Renal cortical epithelial cell (primary cell): ENCODE results near the gene MERTK. TPM values are rescaled to one million over a fixed set of nuclear protein-coding genes. Genes with fewer than 3 reads are reported as not detected.
"Not testable (repeated sequence)": the region's sequence is repeated elsewhere in the genome, so short reads cannot be mapped to it uniquely, and the experiment has no call there.

Experiments
- DNase-seq: peaks from one replicate; pipeline ENCODE4 v3.0.0-alpha.2; 2011; ENCODE audit warnings: low read depth
- total RNA-seq: library from RNA; depleted of rRNA; stranded (reverse); fragments of >200 nt; gene quantifications from 2 replicates; pipeline ENCODE4 v1.2.3, GENCODE V29; 2014

Gene MERTK
- total RNA-seq, 1 donor from 2014 or later = 4.4 TPM

DNA sequence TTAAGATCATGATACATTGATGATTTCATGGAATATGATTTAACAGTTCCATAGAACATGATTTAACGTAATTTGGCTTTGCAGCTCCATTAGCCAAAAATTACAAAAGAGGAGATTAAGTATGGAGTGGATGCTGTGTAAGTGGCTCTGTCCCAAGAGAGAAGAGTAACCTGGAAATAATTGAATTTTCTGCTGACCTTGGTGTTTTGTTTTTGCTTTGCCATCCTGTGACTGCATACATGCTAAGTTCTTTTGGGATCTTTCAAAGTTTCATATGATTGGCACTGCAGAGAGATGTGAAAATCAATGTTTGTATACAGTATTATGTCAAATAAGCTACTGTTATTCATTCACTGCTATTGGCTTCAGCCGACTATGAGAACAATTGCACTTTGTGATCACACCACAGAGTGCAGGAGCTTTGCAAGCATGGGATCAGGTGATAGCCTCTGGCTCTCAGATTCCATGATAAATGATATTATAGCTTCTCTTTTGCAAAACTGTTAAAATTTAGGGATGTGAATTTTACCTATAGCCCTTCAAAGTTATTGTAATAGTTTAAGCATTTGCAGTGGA lies 110.6 kb downstream of the MERTK start:
- no peak for DNase-seq

DNA sequence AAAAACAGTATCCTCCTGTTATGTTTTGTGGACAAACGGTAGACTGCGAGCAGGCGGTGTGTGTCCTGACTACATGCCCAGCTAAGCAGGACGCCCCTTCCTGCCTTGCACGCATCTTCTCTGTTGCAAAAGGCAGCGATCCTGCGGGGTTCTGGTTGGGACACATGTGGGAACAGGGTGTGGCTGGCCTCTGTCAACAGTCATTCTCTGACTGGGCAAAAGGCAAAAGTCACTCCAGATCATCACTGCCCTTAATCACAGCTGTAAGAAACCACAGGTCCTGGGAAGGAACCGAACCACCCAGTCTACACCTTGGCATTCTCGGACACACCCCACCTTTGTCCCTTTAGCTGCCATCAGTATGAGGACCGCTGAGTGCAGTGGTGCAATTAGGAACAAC lies 112.3 kb downstream of the MERTK start:
- no peak for DNase-seq

DNA sequence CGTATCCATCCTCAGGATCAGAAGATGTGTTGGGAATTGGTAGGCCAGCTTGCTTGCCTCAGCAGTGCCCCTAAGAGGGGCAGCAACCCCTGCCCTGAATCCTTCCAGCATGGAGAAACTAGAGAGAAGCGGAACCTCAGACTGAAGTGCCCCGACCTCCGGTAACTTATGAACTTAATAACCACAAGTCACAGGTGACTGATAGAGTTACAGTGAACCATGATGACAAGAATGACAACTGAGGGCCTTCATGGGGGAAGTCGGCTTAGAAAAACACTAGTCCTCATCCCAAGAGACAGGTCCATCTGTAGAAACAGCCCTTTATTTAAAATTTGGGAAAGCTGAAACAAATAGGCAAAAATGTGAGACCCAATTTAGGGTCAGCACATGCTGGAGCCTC lies 114.1 kb downstream of the MERTK start:
- DNase-seq = no peak

DNA sequence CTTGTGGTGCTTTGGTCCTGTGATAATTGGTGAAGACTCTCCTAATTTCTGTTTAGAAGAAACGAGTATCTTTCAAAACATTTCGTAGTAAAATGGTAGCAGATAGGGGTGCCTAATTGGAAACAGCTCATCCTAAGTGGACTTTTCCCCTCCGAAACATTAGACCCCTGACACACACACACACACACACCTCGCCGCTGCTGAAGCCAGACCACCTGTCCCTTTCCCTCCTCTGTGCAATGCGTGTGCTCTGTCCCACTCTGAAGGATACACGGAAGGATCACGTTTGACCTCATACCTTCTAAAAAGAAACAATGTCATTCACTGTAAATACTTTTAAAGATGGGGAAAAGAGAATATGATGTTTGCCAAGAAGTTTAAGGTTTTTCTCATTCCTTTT lies 120.4 kb downstream of the MERTK start:
- DNase-seq = no peak

DNA sequence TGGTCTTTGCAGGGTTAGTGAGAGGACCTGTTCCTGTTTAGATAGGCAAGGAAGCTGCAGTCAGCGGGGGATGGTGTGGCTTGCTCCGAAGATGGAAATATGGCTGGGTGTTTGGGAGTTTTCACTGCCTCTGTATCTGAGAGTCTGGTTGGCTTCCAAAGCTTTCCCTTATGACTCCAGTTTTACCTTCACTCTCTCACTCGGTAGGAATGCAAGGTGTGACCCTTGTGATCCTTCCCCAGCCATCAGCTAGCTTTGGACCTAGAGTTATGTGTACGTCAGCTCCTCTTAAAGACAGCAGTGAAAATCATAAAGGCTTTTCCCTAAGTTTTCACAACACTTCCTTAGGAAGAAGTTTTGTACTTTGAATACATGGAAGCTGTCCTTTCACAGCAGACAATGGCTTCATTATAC lies 121.2 kb downstream of the MERTK start:
- no peak for DNase-seq

DNA sequence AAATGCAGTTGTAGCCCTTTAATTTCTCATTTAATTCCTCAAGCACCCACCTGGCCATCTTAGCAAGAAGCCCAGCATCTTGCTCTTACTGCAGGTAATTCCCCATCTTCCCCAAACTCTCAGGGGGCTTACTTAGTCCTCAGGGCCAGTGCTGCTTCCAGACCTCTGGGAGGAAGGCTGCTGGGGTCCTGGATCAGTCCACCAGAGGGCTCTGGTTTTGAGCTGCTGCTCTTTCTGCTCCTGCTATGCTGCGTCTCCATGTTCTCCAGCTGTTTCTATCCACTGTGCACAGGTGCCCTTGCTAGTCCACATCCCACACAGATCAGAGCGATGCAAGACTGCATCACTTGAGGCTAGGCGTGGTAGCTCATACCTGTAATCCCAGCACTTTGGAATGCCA lies 122.2 kb downstream of the MERTK start:
- no peak for DNase-seq

DNA sequence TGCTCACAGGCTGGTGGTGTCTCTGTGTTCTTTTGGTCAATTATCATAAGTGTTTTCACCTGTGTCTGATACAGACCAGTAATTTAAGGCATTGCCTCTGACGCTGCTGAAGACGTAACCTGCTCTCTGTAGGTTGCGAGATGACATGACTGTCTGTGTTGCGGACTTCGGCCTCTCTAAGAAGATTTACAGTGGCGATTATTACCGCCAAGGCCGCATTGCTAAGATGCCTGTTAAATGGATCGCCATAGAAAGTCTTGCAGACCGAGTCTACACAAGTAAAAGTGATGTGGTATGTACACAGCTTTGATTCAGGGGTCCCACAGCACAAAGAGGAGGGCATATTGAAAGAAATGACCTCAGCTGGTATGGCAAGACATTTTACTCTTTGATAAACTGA lies 122.9 kb downstream of the MERTK start:
- no peak for DNase-seq

DNA sequence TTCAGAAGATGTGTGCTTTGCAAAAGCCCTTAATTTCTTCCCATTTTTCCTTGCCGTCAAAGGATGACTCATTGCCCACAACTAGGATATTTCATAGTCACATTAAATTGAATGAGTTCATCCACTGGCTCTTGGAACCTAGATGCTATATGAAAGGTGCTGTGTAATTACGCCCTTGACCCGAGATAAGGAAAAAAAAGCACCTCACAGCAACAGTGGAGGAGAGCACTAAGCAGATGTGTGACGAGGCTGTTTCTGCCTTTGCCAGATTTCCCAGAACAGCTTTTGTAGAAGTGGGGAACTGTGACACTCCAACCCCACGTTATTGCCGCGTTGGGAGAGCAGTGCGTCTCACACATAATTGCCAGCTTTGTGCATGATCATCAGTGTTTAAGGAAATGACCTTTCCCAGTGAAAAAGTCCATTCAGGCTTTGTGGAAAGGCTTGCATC lies 123.4 kb downstream of the MERTK start:
- peak; percentile 42 for DNase-seq

DNA sequence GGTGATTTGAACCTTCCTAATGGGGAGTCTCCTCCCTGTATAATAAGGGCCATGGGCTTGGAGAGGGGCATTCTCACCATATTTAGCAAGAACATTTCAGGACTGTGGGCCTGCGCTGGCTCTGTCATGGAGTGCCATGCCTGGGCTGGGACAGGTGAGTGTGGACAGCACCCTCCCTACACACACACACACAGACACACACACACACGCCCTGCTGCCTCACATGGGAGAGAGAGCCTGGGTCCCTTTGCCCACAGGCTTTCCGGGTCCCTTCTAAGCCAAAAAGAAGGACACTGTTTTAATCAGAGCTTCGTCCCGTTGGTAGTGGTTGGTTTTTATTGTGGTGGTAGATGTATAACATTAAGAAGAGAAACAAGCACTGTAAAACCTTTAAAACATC lies 125.3 kb downstream of the MERTK start:
- no peak for DNase-seq

DNA sequence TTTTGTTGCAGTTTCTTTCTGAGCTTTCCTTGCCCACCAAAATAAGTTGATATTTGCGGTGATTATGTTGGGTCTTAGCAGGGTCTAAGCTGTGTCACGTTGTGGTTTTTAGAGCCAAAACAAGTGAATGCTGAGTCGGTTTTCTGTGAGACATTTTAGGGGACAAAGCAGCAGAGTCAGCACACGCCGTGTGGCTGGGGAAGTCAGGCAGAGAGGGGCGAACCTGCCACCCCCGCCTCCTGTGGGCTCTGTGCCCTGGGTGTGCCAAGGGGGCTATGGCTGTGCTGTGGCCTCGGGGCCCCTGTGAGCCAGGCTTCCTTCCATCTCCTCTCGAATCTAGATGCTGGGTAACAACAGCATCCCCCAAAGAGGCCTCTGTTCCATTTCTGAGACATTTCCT lies 125.8 kb downstream of the MERTK start:
- DNase-seq = no peak

DNA sequence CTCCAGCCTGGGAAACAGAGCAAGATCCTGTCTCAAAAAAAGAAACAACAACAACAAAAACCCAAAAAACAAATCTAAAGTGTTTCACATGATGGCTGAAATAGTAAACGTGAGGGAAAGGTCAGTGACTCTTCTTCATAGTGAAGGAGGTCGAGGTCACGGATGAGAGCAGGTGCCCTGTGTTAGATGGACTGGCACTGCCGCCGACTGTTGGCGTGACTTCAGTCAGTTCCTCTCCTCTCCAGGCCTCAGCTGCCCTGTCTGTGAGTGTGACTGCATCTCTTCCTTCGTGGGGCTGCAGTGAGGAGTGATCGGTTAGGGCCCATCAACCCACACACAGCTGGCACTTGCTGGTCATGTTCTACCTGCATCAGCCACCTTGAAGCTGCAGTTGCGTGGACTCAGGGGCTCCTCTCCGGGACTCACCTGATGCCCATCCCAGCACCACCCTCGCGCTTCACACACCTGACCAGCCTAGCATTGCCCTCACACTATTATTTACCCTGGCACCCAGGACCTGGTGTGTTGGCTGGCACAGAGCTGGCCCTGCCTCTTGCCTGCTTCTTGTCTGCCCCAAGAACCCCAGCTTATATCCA lies 126.6 kb downstream of the MERTK start:
- no peak for DNase-seq

DNA sequence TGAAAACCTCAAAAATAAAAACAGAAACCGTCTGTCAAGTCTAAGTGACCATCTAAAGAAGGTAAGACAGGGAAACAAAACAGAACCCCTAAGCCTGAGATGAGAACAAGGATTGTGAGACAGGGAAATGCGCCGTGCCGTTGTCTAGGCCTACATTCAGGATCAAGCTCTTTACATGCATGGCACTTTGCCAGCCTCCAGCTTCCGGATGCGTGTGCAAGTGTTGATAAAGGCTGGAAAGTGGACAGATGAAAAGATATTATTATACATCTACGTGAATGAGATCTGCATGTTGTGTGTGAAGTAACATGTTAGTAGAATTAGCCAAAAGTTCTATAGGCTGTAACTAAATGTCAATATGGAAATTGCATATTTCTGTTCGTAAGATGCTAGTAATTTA lies 128.1 kb downstream of the MERTK start:
- no peak for DNase-seq

DNA sequence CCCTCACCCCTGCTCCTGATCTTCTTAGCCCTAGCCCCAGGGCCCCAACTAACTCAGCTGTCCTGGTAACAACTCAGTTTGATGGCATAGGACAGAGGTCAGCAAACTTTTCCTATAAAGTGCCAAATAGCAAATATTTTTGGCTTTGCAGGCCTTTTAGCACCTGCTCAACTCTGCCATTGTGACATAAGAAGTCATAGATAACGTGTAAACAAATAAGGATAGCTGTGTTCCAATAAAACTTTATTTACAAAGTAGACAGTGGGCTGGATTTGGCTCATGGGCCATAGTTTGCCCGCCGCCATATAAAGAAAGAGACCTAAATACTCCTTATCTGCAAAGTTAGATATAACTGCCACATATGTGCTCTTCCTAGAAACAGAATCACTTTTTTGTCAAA lies 129.4 kb downstream of the MERTK start:
- no peak for DNase-seq

DNA sequence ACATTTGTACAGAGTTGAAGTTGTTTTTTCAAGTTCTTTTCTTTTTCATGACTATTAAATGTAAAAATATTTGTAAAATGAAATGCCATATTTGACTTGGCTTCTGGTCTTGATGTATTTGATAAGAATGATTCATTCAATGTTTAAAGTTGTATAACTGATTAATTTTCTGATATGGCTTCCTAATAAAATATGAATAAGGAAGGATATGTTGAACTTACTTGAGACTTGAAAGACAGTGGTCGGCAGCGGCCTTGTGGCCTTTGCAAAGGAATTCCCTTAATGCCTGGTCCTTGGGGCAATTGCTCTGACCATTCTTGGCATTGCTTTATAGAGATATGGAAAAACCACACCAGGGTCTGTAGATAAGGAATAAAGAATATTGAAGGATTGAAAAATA lies 130.8 kb downstream of the MERTK start:
- DNase-seq = no peak

DNA sequence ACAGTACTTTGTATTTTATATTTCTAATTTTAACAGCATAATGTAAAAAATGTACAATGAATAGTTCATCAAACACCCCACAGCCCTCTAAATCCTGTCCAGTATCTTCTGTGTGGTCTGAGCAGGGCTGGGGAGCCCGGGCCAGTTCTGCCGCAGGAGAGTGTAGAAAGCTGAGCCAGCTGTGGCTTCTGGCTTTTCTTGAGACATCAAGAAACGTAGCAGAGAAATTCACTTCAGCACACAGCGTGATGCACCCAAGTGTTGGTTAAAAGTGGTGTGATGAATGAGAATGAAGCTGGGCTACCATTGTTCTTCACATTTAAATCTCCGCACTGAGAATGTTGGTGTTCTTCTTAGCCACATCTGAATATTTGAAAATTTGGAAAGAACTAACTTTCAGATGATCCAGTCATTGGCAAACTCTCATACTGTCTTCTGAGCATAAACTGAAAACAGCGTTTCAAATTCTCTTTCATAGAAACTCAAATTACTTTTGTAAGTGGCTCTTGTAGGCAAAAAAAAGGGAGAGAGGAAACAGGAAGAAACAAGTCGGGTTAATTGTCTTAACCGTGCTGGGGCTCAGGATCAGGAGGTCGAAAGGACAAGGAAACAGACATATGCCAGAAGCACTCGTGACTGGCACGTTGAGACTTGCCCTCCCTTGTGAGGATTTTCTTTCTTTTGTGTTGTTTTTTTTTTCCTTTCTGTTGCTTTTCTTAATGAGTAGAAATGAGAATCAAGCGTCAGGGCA lies 133.2 kb downstream of the MERTK start:
- peak; percentile 23 for DNase-seq

DNA sequence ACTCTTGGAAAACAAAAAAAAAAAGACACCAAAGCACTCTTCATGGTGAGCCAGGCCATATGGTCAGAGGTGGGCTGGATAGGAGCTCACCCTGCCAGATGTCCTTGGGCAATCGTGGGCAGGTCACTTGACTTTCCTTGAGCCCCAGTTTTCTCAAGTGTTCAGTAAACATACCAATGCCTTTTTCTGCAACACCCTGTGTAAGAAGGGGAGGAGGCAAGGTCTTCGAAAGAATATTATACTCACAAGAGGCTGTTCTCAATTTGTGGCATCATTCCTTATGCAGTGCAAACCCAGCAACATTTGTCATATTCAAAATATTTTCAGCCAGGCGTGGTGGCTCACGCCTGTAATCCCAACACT lies 133.8 kb downstream of the MERTK start:
- no peak for DNase-seq

DNA sequence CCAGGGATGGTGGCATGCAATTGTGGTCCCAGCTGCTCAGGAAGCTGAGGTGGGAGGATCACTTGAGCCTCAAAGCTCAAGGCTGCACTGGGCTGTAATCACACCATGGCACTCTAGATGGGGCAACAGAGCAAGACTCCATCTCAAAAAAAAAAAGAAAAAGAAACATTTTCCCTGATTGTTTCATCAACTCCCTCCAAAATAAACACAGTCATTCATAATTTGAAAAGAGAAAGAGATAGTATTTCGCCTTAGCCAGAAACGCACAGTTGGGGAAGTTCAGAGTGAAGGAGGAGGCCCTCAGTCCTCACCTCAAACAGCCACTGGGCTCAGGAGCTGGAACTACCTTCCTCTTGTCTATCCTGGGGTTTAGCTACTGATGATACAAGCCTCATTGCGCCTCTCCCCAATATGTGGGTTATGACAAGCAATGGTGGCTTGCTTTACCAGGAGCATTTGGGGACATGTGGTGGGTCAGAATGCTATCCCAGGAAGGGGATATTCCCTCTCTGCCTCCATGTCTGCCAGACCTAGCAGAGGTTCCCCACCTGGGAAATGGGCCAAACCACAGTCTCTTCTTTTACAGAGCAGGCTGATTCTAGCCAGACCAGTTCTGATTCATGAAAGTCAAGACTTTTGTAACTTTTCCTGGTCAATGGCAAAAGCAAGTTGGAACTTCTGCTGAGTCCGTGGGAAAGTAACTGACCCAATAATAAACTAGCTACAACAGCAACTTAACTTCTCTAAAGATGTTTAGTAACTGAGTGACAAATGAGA lies 134.5 kb downstream of the MERTK start:
- DNase-seq = peak; percentile 93

DNA sequence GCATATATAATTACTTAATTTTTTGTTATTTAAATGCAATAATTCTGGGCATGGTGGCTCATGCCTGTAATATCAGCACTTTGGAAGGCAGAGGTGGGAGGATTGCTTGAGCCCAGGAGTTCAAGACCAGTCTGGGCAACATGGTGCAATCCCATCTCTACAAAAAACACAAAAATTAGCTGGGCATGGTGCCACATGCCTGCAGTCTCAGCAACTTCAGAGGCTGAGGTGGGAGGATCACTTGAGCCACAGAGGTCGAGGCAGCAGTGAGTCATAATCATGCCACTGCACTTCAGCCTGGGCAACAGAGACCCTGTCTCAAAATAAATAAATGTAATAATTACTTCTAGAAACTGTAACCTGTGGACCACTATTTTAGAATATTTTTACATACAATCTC lies 135.2 kb downstream of the MERTK start:
- peak; percentile 86 for DNase-seq

DNA sequence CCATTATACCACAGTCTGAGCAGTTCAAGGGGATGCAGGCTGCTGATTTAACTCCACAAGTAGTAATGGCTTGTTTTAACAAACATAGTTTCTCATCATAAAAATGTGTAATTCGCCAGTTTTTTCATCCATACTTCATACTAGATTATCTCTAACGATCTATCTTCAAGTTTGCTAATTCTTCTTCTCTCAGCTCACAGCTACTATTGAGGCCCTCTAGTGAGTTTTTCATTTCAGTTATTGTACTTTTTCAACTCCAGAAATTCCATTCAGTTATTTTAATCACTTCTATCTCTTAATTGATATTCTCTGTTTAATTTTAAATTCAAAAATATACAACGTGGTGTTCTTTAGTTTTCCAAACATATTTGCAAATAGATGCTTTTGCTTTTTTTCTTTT lies 136.5 kb downstream of the MERTK start:
- no peak for DNase-seq

DNA sequence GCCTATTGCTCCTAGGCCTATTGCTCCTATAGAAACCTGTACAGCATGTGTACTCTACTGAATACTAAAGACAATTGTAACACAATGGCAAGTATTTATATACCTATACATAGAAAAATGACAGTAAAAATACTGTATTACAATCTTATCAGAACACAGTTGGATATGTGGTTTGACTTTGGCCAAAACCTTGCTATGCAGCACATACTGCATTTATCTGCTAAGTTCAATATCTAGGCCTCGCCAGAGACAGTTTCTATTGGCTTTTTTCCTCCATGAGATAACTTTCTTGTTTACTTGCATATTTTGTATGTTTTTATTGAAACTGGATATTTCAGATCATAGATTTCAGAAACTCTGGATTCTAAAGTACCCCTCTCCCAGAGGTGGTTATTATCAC lies 137.4 kb downstream of the MERTK start:
- DNase-seq = no peak

DNA sequence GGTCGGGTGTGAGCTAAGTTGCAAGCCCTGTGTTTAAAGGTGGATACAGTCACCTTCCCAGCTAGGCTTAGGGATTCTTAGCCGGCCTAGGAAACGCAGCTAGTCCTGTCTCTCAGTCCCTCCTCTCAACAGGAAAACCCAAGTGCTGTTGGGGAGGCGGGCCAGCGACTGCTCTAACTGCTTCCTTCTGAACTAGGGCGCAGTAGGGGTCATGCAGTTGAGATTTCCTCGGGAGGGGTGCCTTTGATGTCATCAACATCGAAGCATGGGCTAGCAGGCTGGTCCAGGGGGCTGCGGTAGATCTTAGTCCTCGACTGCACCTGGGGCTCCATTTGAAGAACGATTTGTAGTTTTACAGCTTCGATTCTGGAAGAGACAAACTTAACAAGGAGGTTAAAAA lies 141.1 kb downstream of the MERTK start:
- not testable (repeated sequence) for DNase-seq

DNA sequence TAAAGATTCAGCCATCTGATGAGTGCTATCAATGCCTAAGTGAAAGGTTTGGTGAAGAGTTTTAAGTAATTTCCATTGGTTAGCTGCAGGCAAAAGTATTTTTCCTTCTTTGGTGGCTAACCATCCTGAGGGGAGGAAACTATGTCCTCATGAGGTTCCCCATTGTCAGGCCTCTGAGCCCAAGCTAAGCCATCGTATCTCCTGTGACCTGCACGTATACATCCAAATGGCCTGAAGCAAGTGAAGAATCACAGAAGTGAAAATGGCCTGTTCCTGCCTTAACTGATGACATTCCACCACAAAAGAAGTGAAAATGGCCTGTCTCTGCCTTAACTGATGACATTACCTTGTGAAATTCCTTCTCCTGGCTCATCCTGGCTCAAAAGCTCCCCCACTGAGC lies 141.7 kb downstream of the MERTK start:
- DNase-seq = not testable (repeated sequence)

DNA sequence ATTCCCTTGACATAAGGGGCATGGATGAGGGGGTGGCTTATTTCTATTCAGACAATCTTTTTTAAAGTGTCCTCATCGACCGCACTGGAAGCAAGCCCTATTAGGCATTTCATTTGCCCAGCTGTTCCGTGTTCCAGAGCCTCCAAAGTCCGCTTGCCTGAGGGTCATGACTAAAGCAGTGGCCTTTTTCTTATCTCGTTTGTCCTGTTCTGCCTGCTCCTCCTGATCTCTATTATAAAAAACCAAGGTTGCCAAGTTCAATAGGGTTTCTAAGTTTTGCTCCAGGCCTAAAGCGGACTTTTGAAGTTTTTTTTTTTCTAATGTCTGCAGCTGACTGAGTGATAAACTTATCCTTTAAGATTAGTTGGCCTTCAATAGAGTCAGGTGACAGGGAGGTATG lies 143.1 kb downstream of the MERTK start:
- DNase-seq = not testable (repeated sequence)
